HT-29 (cell line): ENCODE data around the gene CAMTA1. TPM values are rescaled to one million over a fixed set of nuclear protein-coding genes. Genes with fewer than 3 reads are reported as not detected.

Source experiments
- DNase-seq: peaks from one replicate; pipeline ENCODE4 v3.0.0-alpha.2; 2015; ENCODE audit warnings: low spot score
- total RNA-seq: library from RNA; depleted of rRNA; stranded (reverse); fragments of >200 nt; shearing (Covaris generic); gene quantifications from 2 replicates; pipeline ENCODE4 v1.2.3, GENCODE V29; 2014

CAMTA1 gene
- total RNA-seq, 1 experiment from 2014 or later = 62.2 TPM

- DNase-seq = no peak
Measured at GRCh38 chr1:7449750-7450149, 664.5 kb downstream of the CAMTA1 start.

GRCh38 chr1:7450838-7451237, 665.6 kb downstream of the CAMTA1 start:
- no peak for DNase-seq

GRCh38 chr1:7453038-7453437, 667.8 kb downstream of the CAMTA1 start:
- no peak for DNase-seq

- peak; percentile 69 for DNase-seq
Measured at GRCh38 chr1:7454052-7454815, 669.0 kb downstream of the CAMTA1 start.

GRCh38 chr1:7454895-7455784, 669.9 kb downstream of the CAMTA1 start:
- DNase-seq = no peak

- DNase-seq = no peak
Measured at GRCh38 chr1:7455796-7456721, 670.8 kb downstream of the CAMTA1 start.

GRCh38 chr1:7456722-7457082, 671.4 kb downstream of the CAMTA1 start:
- no peak for DNase-seq

- no peak for DNase-seq
Measured at GRCh38 chr1:7457811-7458210, 672.6 kb downstream of the CAMTA1 start.

- no peak for DNase-seq
Measured at GRCh38 chr1:7458946-7459345, 673.7 kb downstream of the CAMTA1 start.

GRCh38 chr1:7459914-7460313, 674.7 kb downstream of the CAMTA1 start:
- DNase-seq = no peak

- no peak for DNase-seq
Measured at GRCh38 chr1:7460807-7461206, 675.6 kb downstream of the CAMTA1 start.

GRCh38 chr1:7462617-7463016, 677.4 kb downstream of the CAMTA1 start:
- no peak for DNase-seq

GRCh38 chr1:7463526-7463925, 678.3 kb downstream of the CAMTA1 start:
- DNase-seq = no peak

- DNase-seq = no peak
Measured at GRCh38 chr1:7464736-7465135, 679.5 kb downstream of the CAMTA1 start.

GRCh38 chr1:7467476-7468175, 682.4 kb downstream of the CAMTA1 start:
- no peak for DNase-seq

GRCh38 chr1:7468248-7468647, 683.0 kb downstream of the CAMTA1 start:
- DNase-seq = no peak

- no peak for DNase-seq
Measured at GRCh38 chr1:7469255-7469938, 684.1 kb downstream of the CAMTA1 start.

- peak; percentile 81 for DNase-seq
Measured at GRCh38 chr1:7470904-7471638, 685.8 kb downstream of the CAMTA1 start.

GRCh38 chr1:7471836-7472235, 686.6 kb downstream of the CAMTA1 start:
- DNase-seq = no peak
